Neural crest cell (in vitro differentiated cells): ENCODE results near the gene H3-3A. TPM values are rescaled to one million over a fixed set of nuclear protein-coding genes. Genes with fewer than 3 reads are reported as not detected.

Source experiments
- DNase-seq: peaks from one replicate; pipeline ENCODE4 v3.0.0; 2021; ENCODE audit warnings: low read depth, mixed read lengths, low spot score
- H3K27ac Mint-ChIP-seq: one replicate; pipeline ENCODE4 v1.8.0; 2021; ENCODE audit warnings: mild to moderate bottlenecking, mixed read lengths; ENCODE audit not compliant: unreplicated experiment
- H3K27me3 Mint-ChIP-seq: 2 replicates; pipeline ENCODE4 v1.8.0; 2021; ENCODE audit warnings: low read depth, mild to moderate bottlenecking, mixed read lengths
- H3K36me3 Mint-ChIP-seq: 2 replicates; pipeline ENCODE4 v1.8.0; 2021; ENCODE audit warnings: low read depth, mild to moderate bottlenecking, mixed read lengths
- H3K4me1 Mint-ChIP-seq: 2 replicates; pipeline ENCODE4 v1.8.0; 2021; ENCODE audit warnings: mixed read lengths
- H3K4me3 Mint-ChIP-seq: one replicate; pipeline ENCODE4 v1.8.0; 2021; ENCODE audit warnings: mild to moderate bottlenecking, mixed read lengths
- H3K9me3 Mint-ChIP-seq: 2 replicates; pipeline ENCODE4 v1.8.0; 2021; ENCODE audit warnings: mixed read lengths
- CTCF ChIP-seq: fragments of 200-600 bp; sonication (generic); conservative IDR thresholded peaks from 2 replicates; pipeline ENCODE4 v1.5.0; 2021; ENCODE audit warnings: antibody characterized with exemption, mild to moderate bottlenecking
- total RNA-seq: library from RNA; stranded (reverse); gene quantifications from 2 replicates; pipeline ENCODE4 v1.2.1, GENCODE V29; 2021

The H3-3A gene
- total RNA-seq, 1 donor from 2014 or later, result 991 TPM

GRCh38 chr1:226061841-226062557 lies 517 bp upstream of the H3-3A start:
- peaks cover 32% of the 10 kb centered on the region for H3K4me1 Mint-ChIP-seq
- peak overlapping the region; percentile 99 for H3K4me3 Mint-ChIP-seq
- no peak for TF ChIP-seq CTCF
- H3K9me3 Mint-ChIP-seq, result no peaks in the 10 kb centered on the region
- H3K36me3 Mint-ChIP-seq, result peaks cover 12% of the 10 kb centered on the region
- H3K27ac Mint-ChIP-seq, result peak overlapping the region; percentile 97
- H3K27me3 Mint-ChIP-seq, result peaks cover 6% of the 10 kb centered on the region
- DNase-seq, result peak; percentile 74

DNA sequence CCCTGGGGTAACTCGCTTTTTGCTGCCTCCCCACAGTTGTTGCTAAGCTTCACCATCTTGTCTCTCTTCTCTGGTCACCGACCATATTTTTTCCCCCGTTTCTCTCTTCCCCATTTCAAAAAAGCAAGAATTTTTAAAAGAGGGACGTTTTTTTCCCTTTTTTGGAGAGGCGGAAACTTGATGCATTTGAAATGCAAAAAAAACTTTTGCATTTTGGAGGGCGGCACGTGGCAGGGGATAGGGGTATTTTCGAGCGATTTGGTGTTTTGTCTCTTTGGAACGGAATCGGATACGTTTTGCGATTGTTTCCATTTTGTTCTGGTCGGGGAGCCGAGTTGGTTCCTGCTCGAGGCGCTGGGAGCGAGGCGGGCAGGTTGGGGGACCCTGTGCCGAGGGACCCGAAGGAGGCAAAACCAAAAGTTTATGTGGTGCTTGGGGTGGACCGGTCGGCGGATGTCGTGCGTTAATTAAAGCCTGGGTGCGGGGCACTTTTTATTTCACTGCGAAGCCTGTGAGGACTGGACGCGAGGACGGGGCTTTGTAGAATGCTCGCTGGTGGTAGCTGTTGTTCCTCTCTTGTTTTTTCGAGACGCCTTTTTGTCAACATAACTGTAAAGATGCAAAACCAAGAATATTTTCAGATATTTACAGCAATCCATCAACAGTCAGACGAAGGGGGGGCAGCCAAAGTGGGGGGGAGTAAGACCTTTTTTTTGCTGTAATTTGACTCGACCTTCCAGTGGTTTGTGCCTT lies 884 bp downstream of the H3-3A start:
- Mint-ChIP-seq H3K36me3 (peaks cover 16% of the 10 kb centered on the region), H3K27me3 (peaks cover 6% of the 10 kb centered on the region), H3K9me3 (no peaks in the 10 kb centered on the region), H3K4me3 (peak overlapping the region; percentile 99), H3K4me1 (peaks cover 41% of the 10 kb centered on the region), H3K27ac (peak overlapping the region; percentile 100)
- peak; percentile 37 for DNase-seq
- no peak for TF ChIP-seq CTCF

- H3K36me3 Mint-ChIP-seq, result peaks cover 22% of the 10 kb centered on the region
- peaks cover 47% of the 10 kb centered on the region for H3K4me1 Mint-ChIP-seq
- H3K27ac Mint-ChIP-seq, result peak overlapping the region; percentile 100
- peaks cover 6% of the 10 kb centered on the region for H3K27me3 Mint-ChIP-seq
- peak; percentile 73 for TF ChIP-seq CTCF
- H3K4me3 Mint-ChIP-seq, result peak overlapping the region; percentile 99
- DNase-seq, result no peak
- no peaks in the 10 kb centered on the region for H3K9me3 Mint-ChIP-seq
Measured at GRCh38 chr1:226063977-226064815, 1.7 kb downstream of the H3-3A start.

GRCh38 chr1:226064816-226065248 lies 2.3 kb downstream of the H3-3A start:
- peaks cover 22% of the 10 kb centered on the region for H3K36me3 Mint-ChIP-seq
- no peak overlapping the region for H3K27ac Mint-ChIP-seq
- H3K27me3 Mint-ChIP-seq, result peaks cover 6% of the 10 kb centered on the region

More at GRCh38 chr1:226064816-226065248, 2.3 kb downstream of the H3-3A start:
- Mint-ChIP-seq H3K4me1 (peaks cover 47% of the 10 kb centered on the region), H3K4me3 (peak overlapping the region; percentile 85), H3K9me3 (no peaks in the 10 kb centered on the region)
- peak; percentile 57 for TF ChIP-seq CTCF
- no peak for DNase-seq
